ENCODE results near the gene HERPUD1.

Gene HERPUD1

DNA sequence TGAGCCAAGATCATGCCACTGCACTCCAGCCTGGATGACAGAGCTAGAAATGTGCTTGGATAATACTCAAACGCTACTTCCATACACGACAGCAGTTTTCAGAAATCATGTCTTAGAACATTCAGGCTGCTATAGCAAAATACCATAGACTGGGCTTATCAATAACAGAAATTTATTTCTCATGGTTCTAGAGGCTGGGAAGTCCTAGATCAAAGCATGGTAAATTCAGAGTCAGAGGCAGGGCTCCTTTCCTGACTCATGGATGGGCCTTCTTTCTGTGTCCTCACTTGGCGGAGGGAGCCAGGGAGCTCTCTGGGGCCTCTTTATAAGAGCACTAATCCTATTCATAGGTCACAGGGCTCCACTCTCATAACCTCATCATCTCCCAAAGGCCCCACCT lies 24.5 kb upstream of the HERPUD1 start (continued):
- TF ChIP-seq ESRRG (CRISPR knock-in tag; IDR thresholded peaks at IDR 0.05), result no peak
- TF ChIP-seq ZFP30 (CRISPR knock-in tag; IDR thresholded peaks at IDR 0.05), result no peak
- TF ChIP-seq, protein P1, sequence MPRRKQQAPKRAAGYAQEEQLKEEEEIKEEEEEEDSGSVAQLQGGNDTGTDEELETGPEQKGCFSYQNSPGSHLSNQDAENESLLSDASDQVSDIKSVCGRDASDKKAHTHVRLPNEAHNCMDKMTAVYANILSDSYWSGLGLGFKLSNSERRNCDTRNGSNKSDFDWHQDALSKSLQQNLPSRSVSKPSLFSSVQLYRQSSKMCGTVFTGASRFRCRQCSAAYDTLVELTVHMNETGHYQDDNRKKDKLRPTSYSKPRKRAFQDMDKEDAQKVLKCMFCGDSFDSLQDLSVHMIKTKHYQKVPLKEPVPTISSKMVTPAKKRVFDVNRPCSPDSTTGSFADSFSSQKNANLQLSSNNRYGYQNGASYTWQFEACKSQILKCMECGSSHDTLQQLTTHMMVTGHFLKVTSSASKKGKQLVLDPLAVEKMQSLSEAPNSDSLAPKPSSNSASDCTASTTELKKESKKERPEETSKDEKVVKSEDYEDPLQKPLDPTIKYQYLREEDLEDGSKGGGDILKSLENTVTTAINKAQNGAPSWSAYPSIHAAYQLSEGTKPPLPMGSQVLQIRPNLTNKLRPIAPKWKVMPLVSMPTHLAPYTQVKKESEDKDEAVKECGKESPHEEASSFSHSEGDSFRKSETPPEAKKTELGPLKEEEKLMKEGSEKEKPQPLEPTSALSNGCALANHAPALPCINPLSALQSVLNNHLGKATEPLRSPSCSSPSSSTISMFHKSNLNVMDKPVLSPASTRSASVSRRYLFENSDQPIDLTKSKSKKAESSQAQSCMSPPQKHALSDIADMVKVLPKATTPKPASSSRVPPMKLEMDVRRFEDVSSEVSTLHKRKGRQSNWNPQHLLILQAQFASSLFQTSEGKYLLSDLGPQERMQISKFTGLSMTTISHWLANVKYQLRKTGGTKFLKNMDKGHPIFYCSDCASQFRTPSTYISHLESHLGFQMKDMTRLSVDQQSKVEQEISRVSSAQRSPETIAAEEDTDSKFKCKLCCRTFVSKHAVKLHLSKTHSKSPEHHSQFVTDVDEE (CRISPR knock-in tag; IDR thresholded peaks at IDR 0.05), result no peak
- no peak for TF ChIP-seq ZFP3 (CRISPR knock-in tag; IDR thresholded peaks at IDR 0.05)

DNA sequence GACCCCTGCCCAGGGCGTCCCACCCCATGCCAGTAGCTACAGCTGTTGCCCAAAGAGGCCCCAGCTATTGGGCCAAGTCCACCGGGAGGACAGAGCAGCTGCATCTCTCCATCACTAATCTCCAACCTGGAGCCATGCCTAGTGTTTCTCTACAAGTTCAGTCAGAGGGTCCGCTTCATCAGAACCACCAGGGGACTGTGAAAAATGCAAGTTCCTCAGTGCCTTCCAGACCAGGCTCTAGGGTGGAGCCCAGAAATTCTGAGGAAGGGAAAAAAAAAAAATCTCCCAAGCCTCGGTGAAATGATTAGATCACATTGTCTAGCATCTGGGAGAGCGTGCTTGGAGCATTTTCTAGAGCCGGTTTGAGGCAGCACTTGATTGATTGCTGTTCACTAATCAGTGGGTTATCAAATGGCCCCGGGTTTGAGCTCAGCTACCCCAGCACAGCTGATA lies 22.4 kb upstream of the HERPUD1 start:
- no peak for TF ChIP-seq ESRRG (CRISPR knock-in tag; IDR thresholded peaks at IDR 0.05)
- TF ChIP-seq TCF4 (CRISPR knock-in tag; IDR thresholded peaks at IDR 0.05; ENCODE audit: borderline replicate concordance), result no peak
- ATAC-seq, result no peak

DNA sequence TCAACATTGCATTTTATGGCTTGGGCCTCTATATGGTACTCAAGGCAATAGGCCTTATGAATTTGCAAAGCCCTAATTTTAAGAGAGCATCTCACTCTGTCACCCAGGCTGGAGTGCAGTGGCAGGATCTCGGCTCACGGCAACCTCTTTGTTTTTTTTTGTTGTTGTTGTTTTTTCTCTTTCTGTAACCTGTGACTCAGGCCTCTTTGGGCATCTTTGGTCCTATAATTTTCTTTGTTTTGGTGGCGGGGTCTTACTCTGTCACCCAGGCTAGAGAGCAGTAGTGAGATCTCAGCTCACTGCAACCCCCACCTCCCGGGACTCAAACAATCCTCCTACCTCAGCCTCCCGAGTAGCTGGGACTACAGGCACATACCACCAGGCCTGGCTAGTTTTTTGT lies 21.8 kb upstream of the HERPUD1 start:
- TF ChIP-seq ZFP30 (CRISPR knock-in tag; IDR thresholded peaks at IDR 0.05), result no peak
- TF ChIP-seq ZC3H10 (CRISPR knock-in tag; IDR thresholded peaks at IDR 0.05), result no peak
- no peak for TF ChIP-seq OSR1 (CRISPR knock-in tag; IDR thresholded peaks at IDR 0.05)
- TF ChIP-seq ARNTL (CRISPR knock-in tag; IDR thresholded peaks at IDR 0.05; ENCODE audit: borderline replicate concordance, low read depth), result no peak
- TF ChIP-seq, protein P2, sequence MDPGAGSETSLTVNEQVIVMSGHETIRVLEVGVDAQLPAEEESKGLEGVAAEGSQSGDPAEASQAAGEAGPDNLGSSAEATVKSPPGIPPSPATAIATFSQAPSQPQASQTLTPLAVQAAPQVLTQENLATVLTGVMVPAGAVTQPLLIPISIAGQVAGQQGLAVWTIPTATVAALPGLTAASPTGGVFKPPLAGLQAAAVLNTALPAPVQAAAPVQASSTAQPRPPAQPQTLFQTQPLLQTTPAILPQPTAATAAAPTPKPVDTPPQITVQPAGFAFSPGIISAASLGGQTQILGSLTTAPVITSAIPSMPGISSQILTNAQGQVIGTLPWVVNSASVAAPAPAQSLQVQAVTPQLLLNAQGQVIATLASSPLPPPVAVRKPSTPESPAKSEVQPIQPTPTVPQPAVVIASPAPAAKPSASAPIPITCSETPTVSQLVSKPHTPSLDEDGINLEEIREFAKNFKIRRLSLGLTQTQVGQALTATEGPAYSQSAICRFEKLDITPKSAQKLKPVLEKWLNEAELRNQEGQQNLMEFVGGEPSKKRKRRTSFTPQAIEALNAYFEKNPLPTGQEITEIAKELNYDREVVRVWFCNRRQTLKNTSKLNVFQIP (CRISPR knock-in tag; IDR thresholded peaks at IDR 0.05; ENCODE audit: borderline replicate concordance, low read depth), result no peak
- no peak for TF ChIP-seq SNAI2 (CRISPR knock-in tag; IDR thresholded peaks at IDR 0.05)
- TF ChIP-seq ZFP3 (CRISPR knock-in tag; IDR thresholded peaks at IDR 0.05), result no peak
- no peak for TF ChIP-seq ZNF8 (CRISPR knock-in tag; IDR thresholded peaks at IDR 0.05)
- no peak for TF ChIP-seq CSDC2 (CRISPR knock-in tag; IDR thresholded peaks at IDR 0.05)
- no peak for TF ChIP-seq ESRRG (CRISPR knock-in tag; IDR thresholded peaks at IDR 0.05)
- ATAC-seq, result no peak

DNA sequence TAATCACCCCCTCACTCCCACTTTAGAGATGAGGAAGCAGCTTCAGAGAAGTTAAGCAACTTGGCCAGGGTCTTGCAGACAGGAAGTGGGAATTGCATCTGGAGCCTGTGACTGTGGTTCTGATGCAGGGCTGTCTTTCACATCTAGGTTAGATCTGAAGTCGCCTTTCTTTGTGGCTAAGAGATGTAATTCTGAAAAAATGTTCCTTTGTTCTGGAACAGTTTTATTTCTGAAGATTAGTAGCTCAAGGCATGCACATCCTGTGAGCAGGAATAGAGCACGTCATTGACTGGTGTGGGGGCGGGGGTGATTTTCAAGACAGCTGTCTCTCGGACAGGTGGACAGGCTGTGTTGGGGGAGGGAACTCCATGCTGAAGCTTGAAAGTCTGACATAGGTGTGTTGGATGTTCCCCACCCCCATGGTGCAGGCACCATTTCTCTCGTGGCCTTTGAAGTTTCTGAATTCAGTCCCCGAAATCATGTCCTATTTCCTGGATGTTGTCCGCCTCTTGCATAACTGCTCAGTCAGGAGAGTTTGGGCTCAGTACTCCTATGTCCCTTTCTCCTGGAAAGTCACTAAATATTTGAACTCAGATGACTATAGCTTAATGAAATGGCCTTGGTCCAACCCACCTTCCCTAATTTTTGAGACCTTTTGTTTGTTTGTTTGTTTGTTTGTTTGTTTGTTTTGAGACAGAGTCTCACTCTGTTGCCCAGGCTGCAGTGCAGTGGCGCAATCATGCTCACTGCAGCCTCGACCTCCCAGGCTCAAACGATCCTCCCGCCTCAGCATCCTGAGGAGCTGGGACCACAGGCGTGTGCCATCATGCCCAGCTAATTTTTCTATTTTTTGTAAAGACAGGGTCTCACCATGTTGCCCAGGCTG lies 21.0 kb upstream of the HERPUD1 start:
- peak; percentile 12; the same call in 2 of the 3 replicates for ATAC-seq

More for the DNA sequence above, 21.0 kb upstream of the HERPUD1 start:
- TF ChIP-seq GLIS3 (CRISPR knock-in tag; IDR thresholded peaks at IDR 0.05), result no peak
- TF ChIP-seq ISL1 (CRISPR knock-in tag; IDR thresholded peaks at IDR 0.05), result no peak
- no peak for TF ChIP-seq ZFP30 (CRISPR knock-in tag; IDR thresholded peaks at IDR 0.05)
- TF ChIP-seq, protein P3, sequence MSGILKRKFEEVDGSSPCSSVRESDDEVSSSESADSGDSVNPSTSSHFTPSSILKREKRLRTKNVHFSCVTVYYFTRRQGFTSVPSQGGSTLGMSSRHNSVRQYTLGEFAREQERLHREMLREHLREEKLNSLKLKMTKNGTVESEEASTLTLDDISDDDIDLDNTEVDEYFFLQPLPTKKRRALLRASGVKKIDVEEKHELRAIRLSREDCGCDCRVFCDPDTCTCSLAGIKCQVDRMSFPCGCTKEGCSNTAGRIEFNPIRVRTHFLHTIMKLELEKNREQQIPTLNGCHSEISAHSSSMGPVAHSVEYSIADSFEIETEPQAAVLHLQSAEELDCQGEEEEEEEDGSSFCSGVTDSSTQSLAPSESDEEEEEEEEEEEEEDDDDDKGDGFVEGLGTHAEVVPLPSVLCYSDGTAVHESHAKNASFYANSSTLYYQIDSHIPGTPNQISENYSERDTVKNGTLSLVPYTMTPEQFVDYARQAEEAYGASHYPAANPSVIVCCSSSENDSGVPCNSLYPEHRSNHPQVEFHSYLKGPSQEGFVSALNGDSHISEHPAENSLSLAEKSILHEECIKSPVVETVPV (CRISPR knock-in tag; IDR thresholded peaks at IDR 0.05), result no peak
- TF ChIP-seq ZFP3 (CRISPR knock-in tag; IDR thresholded peaks at IDR 0.05), result no peak
- no peak for TF ChIP-seq ZNF70 (CRISPR knock-in tag; IDR thresholded peaks at IDR 0.05)
- TF ChIP-seq CSDC2 (CRISPR knock-in tag; IDR thresholded peaks at IDR 0.05), result no peak
- TF ChIP-seq SNAI2 (CRISPR knock-in tag; IDR thresholded peaks at IDR 0.05), result no peak
- TF ChIP-seq RARB (CRISPR knock-in tag; IDR thresholded peaks at IDR 0.05), result no peak
- TF ChIP-seq ZC3H10 (CRISPR knock-in tag; IDR thresholded peaks at IDR 0.05), result no peak
- TF ChIP-seq OSR1 (CRISPR knock-in tag; IDR thresholded peaks at IDR 0.05), result no peak
- TF ChIP-seq, protein P4, sequence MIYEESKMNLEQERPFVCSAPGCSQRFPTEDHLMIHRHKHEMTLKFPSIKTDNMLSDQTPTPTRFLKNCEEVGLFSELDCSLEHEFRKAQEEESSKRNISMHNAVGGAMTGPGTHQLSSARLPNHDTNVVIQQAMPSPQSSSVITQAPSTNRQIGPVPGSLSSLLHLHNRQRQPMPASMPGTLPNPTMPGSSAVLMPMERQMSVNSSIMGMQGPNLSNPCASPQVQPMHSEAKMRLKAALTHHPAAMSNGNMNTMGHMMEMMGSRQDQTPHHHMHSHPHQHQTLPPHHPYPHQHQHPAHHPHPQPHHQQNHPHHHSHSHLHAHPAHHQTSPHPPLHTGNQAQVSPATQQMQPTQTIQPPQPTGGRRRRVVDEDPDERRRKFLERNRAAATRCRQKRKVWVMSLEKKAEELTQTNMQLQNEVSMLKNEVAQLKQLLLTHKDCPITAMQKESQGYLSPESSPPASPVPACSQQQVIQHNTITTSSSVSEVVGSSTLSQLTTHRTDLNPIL (CRISPR knock-in tag; IDR thresholded peaks at IDR 0.05; ENCODE audit: low read depth), result no peak
- TF ChIP-seq PPARA (CRISPR knock-in tag; IDR thresholded peaks at IDR 0.05; ENCODE audit: borderline replicate concordance), result no peak
- TF ChIP-seq ZNF565 (CRISPR knock-in tag; conservative IDR thresholded peaks at IDR 0.05; ENCODE audit: low read depth), result no peak
- no peak for TF ChIP-seq ARNTL (CRISPR knock-in tag; IDR thresholded peaks at IDR 0.05; ENCODE audit: borderline replicate concordance, low read depth)
- no peak for TF ChIP-seq TCF4 (CRISPR knock-in tag; IDR thresholded peaks at IDR 0.05; ENCODE audit: borderline replicate concordance)
- TF ChIP-seq ZNF8 (CRISPR knock-in tag; IDR thresholded peaks at IDR 0.05), result no peak
- TF ChIP-seq, protein P1 (CRISPR knock-in tag; IDR thresholded peaks at IDR 0.05), result no peak
- TF ChIP-seq, protein P2 (CRISPR knock-in tag; IDR thresholded peaks at IDR 0.05; ENCODE audit: borderline replicate concordance, low read depth), result no peak

Data from SK-N-SH treated with all-trans-retinoic acid at 6 μM for 48 hours (cell line).